Renal cortical epithelial cell (primary cell): ENCODE measurements around the gene SETMAR. TPM values are rescaled to one million over a fixed set of nuclear protein-coding genes. Genes with fewer than 3 reads are reported as not detected.
"Not testable (repeated sequence)": the region's sequence is repeated elsewhere in the genome, so short reads cannot be mapped to it uniquely, and the experiment has no call there.

Experiments used
- DNase-seq: peaks from one replicate; pipeline ENCODE4 v3.0.0-alpha.2; 2011; ENCODE audit warnings: low read depth
- total RNA-seq: library from RNA; depleted of rRNA; stranded (reverse); fragments of >200 nt; gene quantifications from 2 replicates; pipeline ENCODE4 v1.2.3, GENCODE V29; 2014

Gene SETMAR
- total RNA-seq, 1 donor from 2014 or later: 16.8 TPM

GRCh38 chr3:4313606-4314293 is 10.6 kb downstream of the SETMAR start:
- no peak for DNase-seq

- no peak for DNase-seq
Measured at GRCh38 chr3:4314688-4315087, 11.5 kb downstream of the SETMAR start.

- no peak for DNase-seq
Measured at GRCh38 chr3:4320096-4320911, 17.1 kb downstream of the SETMAR start.

GRCh38 chr3:4321732-4322131 is 18.6 kb downstream of the SETMAR start:
- no peak for DNase-seq

GRCh38 chr3:4322635-4323034 is 19.5 kb downstream of the SETMAR start:
- DNase-seq: peak; percentile 76

GRCh38 chr3:4323246-4324027 is 20.3 kb downstream of the SETMAR start:
- no peak for DNase-seq

GRCh38 chr3:4326868-4327267 is 23.7 kb downstream of the SETMAR start:
- DNase-seq: no peak

- not testable (repeated sequence) for DNase-seq
Measured at GRCh38 chr3:4329806-4330205, 26.6 kb downstream of the SETMAR start.

GRCh38 chr3:4332111-4332510 is 28.9 kb downstream of the SETMAR start:
- no peak for DNase-seq

GRCh38 chr3:4332574-4332973 is 29.4 kb downstream of the SETMAR start:
- DNase-seq: no peak

GRCh38 chr3:4332991-4333390 is 29.8 kb downstream of the SETMAR start:
- DNase-seq: no peak

- no peak for DNase-seq
Measured at GRCh38 chr3:4334548-4334947, 31.4 kb downstream of the SETMAR start.

GRCh38 chr3:4335840-4336562 is 32.8 kb downstream of the SETMAR start:
- DNase-seq: no peak

GRCh38 chr3:4336850-4337546 is 33.8 kb downstream of the SETMAR start:
- no peak for DNase-seq

GRCh38 chr3:4338751-4339150 is 35.6 kb downstream of the SETMAR start:
- DNase-seq: no peak

GRCh38 chr3:4340077-4340410 is 36.9 kb downstream of the SETMAR start:
- DNase-seq: no peak

GRCh38 chr3:4340411-4341335 is 37.5 kb downstream of the SETMAR start:
- no peak for DNase-seq

GRCh38 chr3:4341336-4341675 is 38.1 kb downstream of the SETMAR start:
- DNase-seq: no peak

- DNase-seq: peak; percentile 83
Measured at GRCh38 chr3:4343258-4343657, 40.1 kb downstream of the SETMAR start.

GRCh38 chr3:4350789-4351163 is 47.6 kb downstream of the SETMAR start:
- DNase-seq: peak; percentile 68
